Prostate gland (tissue), 2 donors: ENCODE measurements around the gene RCOR1.

Source experiments
- POLR2A ChIP-seq: fragments of 450-650 bp; IDR thresholded peaks from one replicate; pipeline ENCODE4 v1.6.1; 2016; ENCODE audit warnings: antibody characterized with exemption, mild to moderate bottlenecking
- TF ChIP-seq, protein P1 (sequence below), 4 experiments: fragments of 200-600 bp in 2 of 4; fragments of 450-650 bp in 2 of 4; sonication (generic) in 2 of 4; IDR thresholded peaks; 1 replicate in 3 of 4; 2 replicates in 1 of 4; pipeline ENCODE4 v1.5.1; 2016 to 2019; ENCODE audit warnings: antibody characterized with exemption in 4 of 4, mild to moderate bottlenecking in 2 of 4, moderate library complexity in 2 of 4

DNA sequence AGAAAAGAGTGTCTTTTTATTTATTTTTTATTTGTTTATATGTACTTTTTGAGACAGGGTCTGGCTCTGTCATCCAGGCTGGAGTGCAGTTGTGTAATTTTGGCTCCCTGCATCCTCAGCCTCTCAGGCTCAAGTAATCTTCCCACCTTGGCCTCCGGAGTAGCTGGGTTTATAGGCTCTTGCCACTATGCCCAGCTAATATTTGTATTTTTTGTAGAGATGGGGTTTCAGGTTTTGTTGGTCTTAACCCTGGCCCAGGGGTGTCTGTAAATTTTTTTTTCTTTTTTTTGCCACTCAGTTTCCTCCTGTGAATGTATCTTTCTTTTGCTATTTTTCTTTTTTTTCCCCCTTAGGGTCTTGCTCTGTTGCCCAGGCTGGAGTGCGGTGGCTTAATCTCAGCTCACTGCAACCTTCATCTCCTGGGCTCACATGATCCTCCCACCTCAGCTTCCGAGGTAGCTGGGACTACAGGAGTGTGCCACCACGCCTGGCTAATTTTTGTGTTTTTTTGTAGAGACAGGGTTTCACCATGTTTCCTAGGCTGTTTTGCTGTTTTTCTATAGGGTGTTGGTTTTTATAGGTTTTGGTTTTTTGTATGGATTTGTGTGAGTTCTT is 11.0 kb downstream of the RCOR1 start:
- TF ChIP-seq POLR2A = no peak
- TF ChIP-seq, protein P1, sequence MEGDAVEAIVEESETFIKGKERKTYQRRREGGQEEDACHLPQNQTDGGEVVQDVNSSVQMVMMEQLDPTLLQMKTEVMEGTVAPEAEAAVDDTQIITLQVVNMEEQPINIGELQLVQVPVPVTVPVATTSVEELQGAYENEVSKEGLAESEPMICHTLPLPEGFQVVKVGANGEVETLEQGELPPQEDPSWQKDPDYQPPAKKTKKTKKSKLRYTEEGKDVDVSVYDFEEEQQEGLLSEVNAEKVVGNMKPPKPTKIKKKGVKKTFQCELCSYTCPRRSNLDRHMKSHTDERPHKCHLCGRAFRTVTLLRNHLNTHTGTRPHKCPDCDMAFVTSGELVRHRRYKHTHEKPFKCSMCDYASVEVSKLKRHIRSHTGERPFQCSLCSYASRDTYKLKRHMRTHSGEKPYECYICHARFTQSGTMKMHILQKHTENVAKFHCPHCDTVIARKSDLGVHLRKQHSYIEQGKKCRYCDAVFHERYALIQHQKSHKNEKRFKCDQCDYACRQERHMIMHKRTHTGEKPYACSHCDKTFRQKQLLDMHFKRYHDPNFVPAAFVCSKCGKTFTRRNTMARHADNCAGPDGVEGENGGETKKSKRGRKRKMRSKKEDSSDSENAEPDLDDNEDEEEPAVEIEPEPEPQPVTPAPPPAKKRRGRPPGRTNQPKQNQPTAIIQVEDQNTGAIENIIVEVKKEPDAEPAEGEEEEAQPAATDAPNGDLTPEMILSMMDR (IDR thresholded peaks at IDR 0.05) = no peak
